ENCODE results near the gene OR52A1.

OR52A1 gene

DNA sequence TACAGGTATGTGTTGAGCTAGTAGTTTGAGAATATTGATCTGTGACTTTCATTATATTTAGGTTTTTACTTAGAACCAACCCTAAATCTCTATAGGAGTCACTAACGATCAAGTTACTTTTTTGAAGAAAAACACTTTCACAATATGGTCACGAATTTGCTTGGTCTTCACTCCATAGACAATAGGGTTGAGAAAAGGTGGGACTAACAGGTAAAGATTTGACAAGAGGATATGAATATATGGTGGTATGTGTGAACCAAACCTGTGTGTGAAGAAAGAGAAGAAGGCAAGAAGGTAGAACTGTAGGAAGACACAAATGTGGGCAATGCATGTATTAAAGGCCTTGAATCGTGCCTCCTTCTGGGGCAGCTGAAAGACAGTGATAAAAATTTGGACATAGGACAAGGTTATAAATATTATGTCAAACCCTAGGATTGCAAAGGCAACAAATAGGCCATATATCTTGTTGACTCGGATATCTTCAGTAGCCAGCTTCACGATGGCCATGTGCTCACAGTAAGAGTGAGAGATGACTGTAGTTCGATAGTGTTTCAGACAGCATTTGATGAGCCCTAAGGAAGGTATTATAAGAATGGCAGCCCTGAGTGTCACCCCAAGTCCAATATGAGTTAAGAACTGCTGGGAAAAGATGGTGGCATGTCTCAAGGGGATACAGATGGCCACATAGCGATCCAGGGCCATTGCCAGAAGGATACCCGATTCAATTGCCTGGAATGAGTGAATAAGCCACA, 22.8 kb downstream of the OR52A1 start:
- TF ChIP-seq, protein P1, sequence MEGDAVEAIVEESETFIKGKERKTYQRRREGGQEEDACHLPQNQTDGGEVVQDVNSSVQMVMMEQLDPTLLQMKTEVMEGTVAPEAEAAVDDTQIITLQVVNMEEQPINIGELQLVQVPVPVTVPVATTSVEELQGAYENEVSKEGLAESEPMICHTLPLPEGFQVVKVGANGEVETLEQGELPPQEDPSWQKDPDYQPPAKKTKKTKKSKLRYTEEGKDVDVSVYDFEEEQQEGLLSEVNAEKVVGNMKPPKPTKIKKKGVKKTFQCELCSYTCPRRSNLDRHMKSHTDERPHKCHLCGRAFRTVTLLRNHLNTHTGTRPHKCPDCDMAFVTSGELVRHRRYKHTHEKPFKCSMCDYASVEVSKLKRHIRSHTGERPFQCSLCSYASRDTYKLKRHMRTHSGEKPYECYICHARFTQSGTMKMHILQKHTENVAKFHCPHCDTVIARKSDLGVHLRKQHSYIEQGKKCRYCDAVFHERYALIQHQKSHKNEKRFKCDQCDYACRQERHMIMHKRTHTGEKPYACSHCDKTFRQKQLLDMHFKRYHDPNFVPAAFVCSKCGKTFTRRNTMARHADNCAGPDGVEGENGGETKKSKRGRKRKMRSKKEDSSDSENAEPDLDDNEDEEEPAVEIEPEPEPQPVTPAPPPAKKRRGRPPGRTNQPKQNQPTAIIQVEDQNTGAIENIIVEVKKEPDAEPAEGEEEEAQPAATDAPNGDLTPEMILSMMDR (IDR thresholded peaks at IDR 0.05; ENCODE audit: low read depth, low read length) = no peak
- DNase-seq (ENCODE audit: extremely low read depth, low read depth) = no peak

DNA sequence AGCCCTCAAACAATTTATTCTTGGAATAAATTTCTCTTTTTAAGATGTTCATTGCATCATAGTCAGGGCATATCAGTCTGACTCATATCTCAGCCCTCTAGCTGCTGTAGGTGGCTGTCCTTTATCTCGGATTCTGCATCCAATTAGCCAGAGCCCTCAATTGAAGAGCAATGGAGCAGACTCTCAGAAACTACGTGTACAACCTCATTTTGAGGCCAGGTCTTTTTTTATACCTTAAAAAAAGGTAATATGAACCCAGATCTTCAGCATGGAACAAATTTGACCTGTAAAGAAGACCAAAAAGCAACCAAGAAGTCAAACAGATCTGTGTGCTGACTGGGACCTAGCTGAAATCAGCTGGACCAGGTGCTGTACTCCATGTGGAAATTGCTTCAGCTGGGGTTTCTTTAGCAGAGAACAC, 25.1 kb downstream of the OR52A1 start:
- TF ChIP-seq, protein P1 (IDR thresholded peaks at IDR 0.05; ENCODE audit: low read depth, low read length) = no peak
- DNase-seq (ENCODE audit: extremely low read depth, low read depth) = no peak

DNA sequence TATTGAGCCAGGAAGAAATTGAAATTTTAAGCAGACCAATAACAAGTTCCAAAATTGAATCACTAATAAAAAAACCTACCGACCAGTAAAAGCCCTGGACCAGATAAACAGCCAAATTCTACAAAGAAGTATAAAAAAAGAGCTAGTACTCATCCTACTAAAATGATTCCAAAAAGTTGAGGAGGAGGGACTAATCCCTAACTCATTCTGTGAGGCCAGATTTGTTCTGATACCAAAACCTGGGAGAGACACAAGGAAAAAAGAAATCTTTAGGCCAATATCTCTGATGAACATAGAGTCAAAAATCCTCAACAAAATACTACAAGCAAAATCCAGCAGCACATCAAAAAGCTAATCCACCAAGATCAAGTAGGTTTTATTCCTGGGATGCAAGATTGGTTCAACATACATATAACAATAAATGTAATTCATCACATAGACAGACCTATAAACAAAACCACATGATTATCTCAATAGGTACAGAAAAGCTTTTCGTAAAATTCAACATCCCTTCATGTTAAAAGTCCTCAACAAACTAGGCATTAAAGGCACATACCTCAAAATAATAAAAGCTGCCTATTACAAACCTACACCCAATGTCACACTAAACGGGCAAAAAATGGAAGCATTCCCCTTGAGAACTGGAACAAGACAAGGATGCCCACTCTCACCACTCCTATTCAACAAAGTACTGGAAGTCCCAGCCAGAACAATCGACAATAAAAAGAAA, 29.5 kb downstream of the OR52A1 start:
- TF ChIP-seq, protein P1 (IDR thresholded peaks at IDR 0.05; ENCODE audit: low read depth, low read length) = no peak
- DNase-seq (ENCODE audit: extremely low read depth, low read depth) = no peak

DNA sequence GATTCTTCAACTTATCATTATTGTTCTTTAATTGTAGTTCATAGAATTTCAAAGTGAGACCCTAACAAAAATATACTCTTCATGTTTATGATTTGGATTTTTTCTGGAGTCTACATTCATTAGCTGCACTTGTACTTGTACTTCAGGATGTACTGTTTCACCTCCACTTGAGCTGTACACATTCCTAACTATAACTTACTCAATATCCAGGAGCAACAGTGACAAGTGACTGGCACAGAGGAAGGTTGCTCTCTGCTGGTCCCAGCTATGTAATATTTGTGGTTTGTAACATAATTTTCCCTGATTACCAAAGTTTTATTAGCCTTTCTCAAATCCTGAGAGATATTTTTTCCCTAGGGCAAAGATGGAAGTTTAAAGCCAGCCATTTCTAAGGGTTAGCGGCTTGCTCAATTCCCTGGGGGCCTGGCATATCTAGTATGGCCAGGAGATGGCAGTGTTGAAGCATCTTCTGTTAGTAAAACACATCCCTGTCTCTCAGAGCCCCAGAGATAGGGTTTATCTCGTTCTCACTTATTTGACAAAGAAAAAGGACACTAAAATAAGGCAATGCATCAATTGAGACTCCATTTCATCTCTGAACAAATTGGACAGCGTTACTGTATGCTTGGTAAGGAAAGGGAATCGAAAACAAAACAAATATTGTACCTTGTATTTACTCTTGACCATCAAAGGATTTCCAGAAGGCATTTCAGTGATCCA, 30.6 kb downstream of the OR52A1 start:
- peak; percentile 49 for DNase-seq (ENCODE audit: extremely low read depth, low read depth)
- TF ChIP-seq, protein P1 (IDR thresholded peaks at IDR 0.05; ENCODE audit: low read depth, low read length) = peak; percentile 85

DNA sequence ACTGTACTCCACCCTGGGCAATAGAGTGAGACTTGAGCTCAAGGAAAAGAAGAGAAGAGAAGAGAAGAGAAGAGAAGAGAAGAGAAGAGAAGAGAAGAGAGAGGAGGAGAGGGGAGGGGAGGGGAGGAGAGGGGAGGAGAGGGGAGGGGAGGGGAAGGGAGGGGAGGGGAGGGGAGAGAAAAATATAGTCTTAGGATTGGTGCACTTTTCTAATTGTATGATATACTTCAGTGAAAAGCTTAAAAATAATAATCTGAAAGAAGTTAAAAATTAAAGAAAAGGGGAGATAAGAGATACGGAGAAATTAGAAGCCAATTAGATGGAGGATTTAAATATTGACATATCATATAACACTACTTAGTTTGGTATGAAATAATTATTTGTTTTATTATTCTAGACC, 35.7 kb downstream of the OR52A1 start:
- DNase-seq (ENCODE audit: extremely low read depth, low read depth) = no peak
- TF ChIP-seq, protein P1 (IDR thresholded peaks at IDR 0.05; ENCODE audit: low read depth, low read length) = no peak

DNA sequence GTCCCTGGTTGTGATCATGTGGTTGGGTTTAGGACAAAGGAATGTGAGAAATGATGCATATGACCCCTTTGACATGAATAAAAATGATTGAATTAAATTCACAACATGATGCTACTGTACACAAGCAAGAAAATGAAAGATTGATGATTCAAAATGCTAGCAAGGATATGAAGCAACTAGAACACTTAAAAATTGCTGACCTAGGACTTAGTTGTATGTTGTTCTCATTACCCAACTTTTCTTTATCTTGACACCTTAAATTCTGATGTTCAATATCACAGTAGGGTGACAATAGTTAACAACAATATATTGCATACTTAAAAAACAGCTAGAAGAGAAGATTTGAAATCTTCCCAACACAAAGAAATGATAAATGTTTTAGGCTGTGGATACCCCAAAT, 37.0 kb downstream of the OR52A1 start:
- TF ChIP-seq, protein P1 (IDR thresholded peaks at IDR 0.05; ENCODE audit: low read depth, low read length) = no peak
- no peak for DNase-seq (ENCODE audit: extremely low read depth, low read depth)

DNA sequence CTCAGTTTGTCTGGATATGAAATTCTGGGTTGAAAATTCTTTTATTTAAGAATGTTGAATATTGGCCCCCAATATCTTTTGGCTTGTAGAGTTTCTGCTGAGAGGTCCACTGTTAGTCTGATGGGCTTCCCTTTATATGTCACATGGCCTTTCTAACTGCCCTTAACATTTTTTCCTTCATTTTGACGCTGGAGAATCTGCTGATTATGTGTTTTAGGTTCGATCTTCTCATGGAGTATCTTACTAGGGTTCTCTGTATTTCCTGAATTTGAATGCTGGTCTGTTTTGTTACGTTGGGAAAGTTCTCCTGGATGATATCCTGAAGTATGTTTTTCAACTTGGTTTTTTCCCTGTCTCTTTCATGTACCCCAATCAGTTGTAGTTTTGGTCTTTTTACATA, 39.2 kb downstream of the OR52A1 start:
- TF ChIP-seq, protein P1 (IDR thresholded peaks at IDR 0.05; ENCODE audit: low read depth, low read length) = no peak

More for the DNA sequence above, 39.2 kb downstream of the OR52A1 start:
- DNase-seq (ENCODE audit: extremely low read depth, low read depth) = no peak
